Cardiac septum (tissue), 1 donor: ENCODE measurements around the gene SMTNL1. TPM values are rescaled to one million over a fixed set of nuclear protein-coding genes. Genes with fewer than 3 reads are reported as not detected.
"Not testable (repeated sequence)": the region's sequence is repeated elsewhere in the genome, so short reads cannot be mapped to it uniquely, and the experiment has no call there.

Source experiments
- DNase-seq: peaks from one replicate; pipeline ENCODE4 v3.0.0-alpha.2; 2020; ENCODE audit warnings: low spot score
- intact Hi-C: fragments of 100-400 bp; cut with DNase I; formaldehyde crosslinking; loops from one replicate; pipeline ENCODE4 v1.14.0; 2022
- total RNA-seq: library from RNA; stranded (reverse); fragmentation: NEBNext Ultra II Directional; extraction: Animal tissue kit (Norgen Biotek cat#: 25700); gene quantifications from one replicate; pipeline ENCODE4 v1.2.1, GENCODE V29; 2021
- donor health status: DM: no; HTN: no; CAD: no.

The SMTNL1 gene
- total RNA-seq, 1 donor from 2014 or later, result not detected

- DNase-seq, result no peak
- intact Hi-C loops, result no loop called here
Observed at GRCh38 chr11:57506522-57506921, 30.9 kb upstream of the SMTNL1 start.

DNA sequence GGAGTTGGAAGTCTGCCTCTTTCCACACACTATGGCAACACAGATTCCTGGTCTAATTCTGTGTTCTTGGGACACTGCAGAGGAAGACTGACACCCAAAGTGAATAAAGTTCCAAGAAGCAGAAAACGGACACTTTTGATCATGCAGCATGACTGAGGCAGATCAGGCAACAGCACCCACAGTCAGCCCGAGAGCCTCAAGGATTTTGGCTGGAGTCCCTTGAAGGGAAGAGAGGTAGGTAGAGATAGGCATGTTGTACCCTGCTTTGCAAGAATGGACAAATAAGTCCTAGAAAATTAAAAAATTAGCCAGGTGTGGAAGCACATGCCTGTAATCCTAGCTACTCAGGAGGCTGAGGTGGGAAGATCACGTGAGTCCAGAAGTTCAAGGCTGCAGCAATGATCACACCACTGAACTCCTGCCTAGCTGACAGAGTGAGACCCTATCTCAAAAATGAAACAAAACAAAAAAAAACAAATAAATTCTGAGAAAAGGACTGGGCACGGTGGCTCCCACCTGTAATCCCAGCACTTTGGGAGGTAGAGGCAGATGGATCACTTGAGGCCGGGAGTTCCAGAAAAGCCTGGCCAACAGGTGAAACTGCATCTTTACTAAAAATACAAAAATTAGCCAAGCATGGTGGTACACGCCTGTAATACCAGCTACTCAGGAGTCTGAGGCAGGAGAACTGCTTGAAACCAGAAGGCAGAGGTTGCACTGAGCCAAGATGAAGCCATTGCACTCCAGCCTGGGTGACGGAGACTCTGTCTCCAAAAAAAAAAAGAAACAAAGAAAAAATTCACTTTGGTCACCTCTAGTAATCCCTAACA, 28.8 kb upstream of the SMTNL1 start:
- no peak for DNase-seq
- intact Hi-C loops, result no loop called here

- intact Hi-C loops, result no loop called here
- no peak for DNase-seq
Observed at GRCh38 chr11:57511741-57512430, 25.5 kb upstream of the SMTNL1 start.

DNA sequence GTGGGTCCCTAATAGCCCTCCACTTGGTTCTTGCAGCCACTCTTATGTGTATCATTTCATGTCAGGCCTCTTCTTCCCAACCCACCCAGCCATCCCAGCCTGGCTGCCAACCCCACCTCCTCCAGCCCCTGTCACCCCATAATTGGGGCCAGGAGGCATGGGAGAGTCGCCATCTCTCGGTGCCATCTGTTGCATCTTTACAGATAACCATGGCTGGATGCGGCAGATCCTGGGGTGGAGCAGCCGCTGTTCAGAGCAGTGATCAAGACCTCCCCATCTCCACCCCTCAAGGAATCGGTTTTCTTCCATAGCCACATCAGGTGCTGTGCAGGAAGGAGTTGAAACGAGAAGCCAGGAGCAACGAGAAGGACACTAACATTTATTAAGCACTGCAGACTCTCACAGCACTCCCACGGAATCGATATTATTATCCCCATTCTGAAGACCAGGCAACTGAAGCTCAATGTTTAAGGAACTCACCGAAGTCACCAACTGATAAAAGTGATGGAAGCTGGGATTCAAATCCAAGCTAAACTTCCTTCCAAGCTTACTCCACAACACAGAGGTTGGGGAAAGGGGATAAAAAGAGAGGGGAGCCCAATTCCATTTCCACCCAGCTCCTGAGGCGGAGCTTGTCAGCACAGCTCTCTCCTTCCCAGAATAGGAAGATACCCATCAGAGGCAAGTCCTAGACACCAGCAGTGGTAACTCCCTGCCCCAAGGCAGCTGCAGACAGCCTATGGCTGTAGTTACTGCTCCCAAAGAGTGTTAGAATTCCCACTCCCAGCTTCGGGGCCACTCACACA, 24.5 kb upstream of the SMTNL1 start:
- intact Hi-C loops, result no loop called here
- no peak for DNase-seq

DNA sequence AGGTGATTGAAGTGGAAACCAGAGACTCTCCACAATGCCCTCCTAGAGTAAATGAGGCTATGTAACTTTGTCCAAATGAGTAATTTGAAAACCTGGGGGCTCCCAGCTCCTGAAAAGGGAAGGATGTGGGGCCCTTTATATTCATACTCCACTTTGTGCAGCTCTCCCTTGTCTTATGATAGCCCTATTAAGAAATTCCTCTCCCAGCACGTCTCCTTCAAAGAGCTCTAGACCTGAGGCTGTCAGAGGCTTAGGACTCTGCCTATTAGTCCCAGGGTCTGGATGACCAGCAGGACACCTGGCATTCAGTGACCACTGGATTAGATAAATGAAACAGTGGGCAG, 24.0 kb upstream of the SMTNL1 start:
- no peak for DNase-seq
- intact Hi-C loops, result no loop called here

- intact Hi-C loops, result no loop called here
- peak; percentile 80 for DNase-seq
Observed at GRCh38 chr11:57513911-57514537, 23.4 kb upstream of the SMTNL1 start.

DNA sequence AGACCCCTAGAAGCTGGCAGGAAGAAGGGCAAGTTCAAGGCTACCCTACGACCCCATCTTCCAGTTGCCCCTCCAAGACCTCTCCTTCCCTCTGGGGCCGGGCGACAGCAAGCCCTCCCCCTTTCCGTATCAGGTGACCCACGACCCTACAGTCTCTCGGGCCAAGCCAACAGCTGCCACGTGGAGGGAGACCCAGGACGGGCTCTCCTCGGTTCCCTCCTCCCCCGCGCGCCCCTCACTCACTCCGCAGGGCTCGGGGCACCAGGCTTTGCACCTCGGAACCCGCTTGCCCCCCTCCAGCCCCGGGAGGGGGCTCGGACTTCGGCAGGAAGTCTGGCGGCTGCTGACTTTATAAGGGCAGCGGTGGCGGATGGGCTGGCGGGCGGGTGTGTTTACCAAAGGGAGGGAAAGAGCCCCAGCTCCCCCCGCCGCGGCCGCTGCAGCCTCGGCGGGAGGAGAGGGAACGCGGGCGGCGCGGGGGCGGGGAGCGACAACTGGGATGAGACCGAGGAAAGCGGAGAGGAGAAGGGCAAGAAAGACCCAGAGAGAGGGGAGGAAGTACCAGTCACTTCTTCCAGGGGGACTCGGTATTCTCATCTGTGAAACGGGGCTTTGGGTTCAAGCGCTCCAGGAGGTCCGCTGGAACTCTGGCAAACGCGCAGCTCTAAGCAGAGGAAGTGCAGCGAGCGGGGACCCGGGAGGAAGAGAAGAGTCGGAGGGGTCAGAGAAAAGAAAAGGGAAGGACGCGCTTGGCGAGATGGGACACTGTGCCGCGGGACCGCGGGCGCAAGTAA, 22.7 kb upstream of the SMTNL1 start:
- DNase-seq, result peak; percentile 86
- intact Hi-C loops, result no loop called here

GRCh38 chr11:57515332-57516060, 21.9 kb upstream of the SMTNL1 start, which contains the start of gene SLC43A1:
TSS of gene SLC43A1 (minus strand) at chr11:57515702. CDS start at chr11:57514111, 1,591 bp downstream.
- intact Hi-C loops, result no loop called here
- DNase-seq, result no peak

DNA sequence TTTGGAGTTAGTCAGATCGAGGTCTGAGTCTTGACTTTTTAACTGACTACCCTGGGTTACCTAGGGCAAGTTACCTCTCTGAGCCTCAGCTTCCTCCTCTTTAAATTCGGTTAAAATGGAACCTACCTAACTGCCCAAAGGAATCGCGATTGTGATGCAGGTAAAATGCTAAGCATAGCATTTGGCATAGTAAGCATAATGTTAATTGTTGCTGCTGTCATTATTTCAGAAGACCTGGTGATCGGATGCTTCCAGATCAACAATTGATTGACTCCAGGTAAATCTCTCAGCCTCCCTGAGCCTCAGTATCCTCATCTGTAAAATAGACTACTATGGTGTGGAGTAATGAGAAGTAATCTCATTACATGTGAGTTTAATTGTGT, 21.3 kb upstream of the SMTNL1 start:
- no peak for DNase-seq
- intact Hi-C loops, result no loop called here

DNA sequence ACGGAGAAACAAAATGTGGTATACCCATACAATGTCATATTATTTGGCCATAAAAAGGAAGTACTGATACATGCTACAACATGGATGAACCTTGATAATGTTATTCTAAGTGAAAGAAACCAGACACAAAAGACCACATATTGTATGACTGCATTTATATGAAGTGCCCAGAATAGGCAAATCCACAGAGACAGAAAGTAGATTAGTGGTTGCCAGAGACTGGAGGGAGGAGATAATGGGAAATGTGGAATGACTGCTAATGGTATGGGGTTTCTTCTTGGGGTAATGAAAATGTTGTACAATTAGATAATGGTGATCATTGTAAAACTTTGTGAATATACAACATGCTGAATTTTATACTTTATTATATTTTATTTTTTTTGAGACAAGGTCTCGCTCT, 16.3 kb upstream of the SMTNL1 start:
- intact Hi-C loops, result no loop called here
- no peak for DNase-seq

DNA sequence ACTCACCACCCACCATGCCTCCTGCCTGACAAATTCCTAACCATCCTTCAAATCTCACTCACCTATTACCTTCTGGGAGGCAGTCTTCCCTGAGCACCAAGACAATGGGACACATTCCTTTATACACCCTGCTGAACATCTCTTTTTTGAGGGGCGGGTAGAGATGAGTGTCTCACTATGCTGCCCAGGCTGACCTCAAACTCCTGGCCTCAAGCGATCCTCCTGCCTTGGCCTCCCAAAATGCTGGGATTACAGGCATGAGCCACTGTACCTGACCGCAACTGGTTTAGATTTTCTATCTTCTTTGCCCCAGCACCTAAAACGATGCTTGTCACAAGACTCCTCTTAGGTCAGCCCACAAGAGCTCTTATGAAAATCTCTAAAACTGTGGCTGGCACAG, 14.0 kb upstream of the SMTNL1 start:
- intact Hi-C loops, result no loop called here
- no peak for DNase-seq

DNA sequence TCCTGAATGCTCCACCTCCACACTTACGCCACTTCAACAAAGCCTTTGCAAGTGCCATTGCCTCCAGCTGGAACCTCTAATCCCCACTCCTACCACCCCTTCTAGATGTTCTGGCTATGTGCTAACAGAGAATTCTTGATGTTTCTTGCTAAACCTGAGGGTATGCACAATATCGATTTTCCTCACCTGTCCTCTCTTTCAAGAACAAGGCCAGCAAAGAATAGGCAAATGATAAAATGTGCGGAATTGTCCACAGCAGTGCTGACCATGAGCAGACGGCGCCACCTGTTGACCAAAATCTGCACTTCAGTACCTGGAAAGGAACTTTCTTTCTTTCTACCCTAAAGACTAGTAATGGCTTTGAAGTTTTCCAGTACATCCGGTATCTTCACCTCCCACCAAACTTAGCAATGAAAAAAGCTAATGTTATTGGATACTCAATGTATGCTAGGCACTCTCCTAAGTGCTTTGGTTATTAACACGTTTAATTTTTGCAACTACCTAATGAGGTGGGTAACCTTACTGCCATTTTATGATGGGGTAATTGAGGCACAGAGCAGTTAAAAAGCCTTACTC, 10.3 kb upstream of the SMTNL1 start:
- intact Hi-C loops, result loop anchor here (1.0 to 5.0 kb wide), 3 partner anchors 34 to 180 kb away; no protein-coding TSS in a partner anchor
- peak; percentile 83 for DNase-seq

DNA sequence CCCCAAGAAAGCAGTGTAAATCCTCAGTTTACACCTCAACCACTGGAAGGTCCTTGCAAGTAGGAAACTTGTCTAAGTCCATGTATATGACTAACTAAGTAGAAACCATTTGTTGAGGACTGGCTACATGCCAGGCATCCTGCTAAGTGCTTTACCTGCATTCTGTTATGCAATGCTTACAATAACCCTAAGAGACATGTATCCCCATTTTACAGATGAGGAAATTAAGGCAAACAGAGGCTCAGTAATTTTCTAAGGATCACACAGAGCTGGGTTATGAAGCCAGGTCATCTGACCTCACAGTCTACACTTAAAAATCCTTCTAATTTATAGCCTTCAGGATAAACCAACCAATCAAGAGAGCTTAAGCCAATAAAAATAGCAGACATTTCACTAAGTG, 8.4 kb upstream of the SMTNL1 start:
- intact Hi-C loops, result loop anchor here (5.0 kb wide), 1 partner anchor 182 kb away; no protein-coding TSS in a partner anchor
- no peak for DNase-seq

GRCh38 chr11:57530215-57530595, 7.2 kb upstream of the SMTNL1 start:
- DNase-seq, result no peak
- intact Hi-C loops, result loop anchor here (5.0 kb wide), 1 partner anchor 193 kb away; the partner anchor contains the start of genes P2RX3 and SSRP1

GRCh38 chr11:57530596-57531507, 6.5 kb upstream of the SMTNL1 start, which contains the start of gene TIMM10:
TSS of gene TIMM10 (minus strand) at chr11:57530754. CDS start at chr11:57530189, 565 bp downstream.
- intact Hi-C loops, result loop anchor here (5.0 kb wide), 1 partner anchor 194 kb away; the partner anchor contains the start of genes P2RX3 and SSRP1
- peak; percentile 98 for DNase-seq

DNA sequence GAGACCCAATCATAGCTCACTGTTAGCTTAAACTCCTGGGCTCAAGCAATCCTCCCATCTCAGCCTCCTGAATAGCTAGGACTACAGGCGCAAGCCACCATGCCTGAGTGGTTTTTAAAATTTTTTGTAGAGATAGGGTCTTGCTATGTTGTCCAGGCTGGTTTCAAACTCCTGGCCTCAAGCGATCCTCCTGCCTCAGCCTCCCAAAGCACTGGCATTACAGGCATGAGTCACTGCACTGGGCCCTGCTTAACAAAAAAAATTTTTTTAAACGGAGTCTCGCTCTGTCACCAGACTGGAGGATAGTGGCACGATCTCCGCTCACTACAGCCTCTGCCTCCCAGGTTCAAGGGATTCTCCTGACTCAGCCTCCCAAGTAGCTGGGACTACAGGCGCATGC, 2.9 kb upstream of the SMTNL1 start:
- DNase-seq, result not testable (repeated sequence)
- intact Hi-C loops, result loop anchor here (5.0 kb wide), 1 partner anchor 197 kb away; the partner anchor contains the start of genes P2RX3 and SSRP1

DNA sequence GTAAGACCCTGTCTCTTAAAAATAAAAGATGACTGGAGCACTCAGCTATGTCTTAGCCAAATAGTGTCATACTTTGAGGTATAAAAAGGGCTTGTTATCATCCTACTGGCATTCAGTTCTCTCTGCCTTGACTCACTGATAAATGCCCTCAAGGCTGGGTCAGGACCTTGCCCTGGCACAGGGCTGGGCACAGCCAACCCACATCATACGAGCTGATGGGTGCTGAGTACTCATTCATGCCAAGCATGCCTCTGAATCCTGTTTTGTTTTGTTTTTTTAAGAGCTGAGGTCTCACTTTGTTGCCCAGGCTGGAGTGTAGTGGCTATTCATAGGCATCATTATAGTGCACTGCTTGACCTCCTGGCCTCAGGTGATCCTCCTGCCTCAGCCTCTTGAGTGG, 1.9 kb downstream of the SMTNL1 start:
- DNase-seq, result no peak
- intact Hi-C loops, result no loop called here
